ENCODE results near the gene MORF4L1.

- no peak for TF ChIP-seq EZH2phosphoT487 (IDR thresholded peaks at IDR 0.05; ENCODE audit: borderline replicate concordance, low read length)
- no peak for TF ChIP-seq CTCF (IDR thresholded peaks at IDR 0.05; ENCODE audit: low read depth, low read length, poor library complexity, severe bottlenecking)
Measured at GRCh38 chr15:78889000-78889399, 16.3 kb downstream of the MORF4L1 start.
